Vagina (tissue), 2 donors: ENCODE measurements around the gene LSP1. TPM values are rescaled to one million over a fixed set of nuclear protein-coding genes. Genes with fewer than 3 reads are reported as not detected.

Source experiments
- DNase-seq, 2 donors: peaks; one replicate each; pipeline ENCODE4 v3.0.0-alpha.2; 2017; ENCODE audit errors: extremely low spot score in 2 of 2
- H3K27ac ChIP-seq: fragments of 200-600 bp; sonication (generic); one replicate; pipeline ENCODE4 v1.5.1; 2019
- H3K27me3 ChIP-seq: fragments of 200-600 bp; sonication (generic); one replicate; pipeline ENCODE4 v1.5.1; 2019
- H3K36me3 ChIP-seq, 2 donors: fragments of 200-600 bp; sonication (generic); one replicate each; pipeline ENCODE4 v1.5.1; 2017 to 2019
- H3K4me1 ChIP-seq: fragments of 200-600 bp; sonication (generic); one replicate; pipeline ENCODE4 v1.5.1; 2019
- H3K4me3 ChIP-seq, 2 donors: fragments of 200-600 bp; sonication (generic); 1 replicate in 1 of 2; 2 replicates in 1 of 2; pipeline ENCODE4 v1.5.1; 2016 to 2019
- H3K9me3 ChIP-seq: fragments of 200-600 bp; sonication (generic); one replicate; pipeline ENCODE4 v1.5.1; 2019
- POLR2A ChIP-seq, 2 donors: fragments of 450-650 bp; IDR thresholded peaks; one replicate each; pipeline ENCODE4 v1.6.1; 2017; ENCODE audit warnings: antibody characterized with exemption in 2 of 2, mild to moderate bottlenecking in 2 of 2, moderate library complexity in 2 of 2
- POLR2AphosphoS5 ChIP-seq, 2 donors: sonication (generic); formaldehyde crosslinking; IDR thresholded peaks; one replicate each; pipeline ENCODE4 v1.9.0; 2017; ENCODE audit warnings: antibody characterized with exemption in 2 of 2, mild to moderate bottlenecking in 2 of 2, low read depth in 1 of 2; ENCODE audit not compliant: insufficient read depth in 1 of 2
- intact Hi-C: fragments of 100-400 bp; cut with DNase I; formaldehyde crosslinking; loops from one replicate; pipeline ENCODE4 v1.15.1; 2023
- total RNA-seq: library from RNA; depleted of rRNA; stranded (reverse); fragments of >200 nt; gene quantifications from one replicate; pipeline ENCODE4 v1.2.3, GENCODE V29; 2016
- TF ChIP-seq, protein P1 (sequence below), 3 experiments: fragments of 450-650 bp in 2 of 3; fragments of 200-600 bp in 1 of 3; sonication (generic) in 1 of 3; IDR thresholded peaks; one replicate each; pipeline ENCODE4 v1.5.1; 2017 to 2019; ENCODE audit warnings: antibody characterized with exemption in 3 of 3, mild to moderate bottlenecking in 2 of 3, moderate library complexity in 2 of 3

Gene LSP1
- total RNA-seq, 1 donor from 2014 or later: 32.7 TPM

GRCh38 chr11:1879941-1880720, 27.2 kb downstream of the LSP1 start:
- Histone ChIP-seq H3K4me1 (peaks cover 79% of the 10 kb centered on the region), H3K36me3 (peaks cover 0 to 19% of the 10 kb centered on the region in 2 donors), H3K27ac (peak overlapping the region; percentile 96), H3K27me3 (no peaks in the 10 kb centered on the region), H3K4me3 (no peak overlapping the region), H3K9me3 (no peaks in the 10 kb centered on the region)
- intact Hi-C loops: loop anchor here (5.0 kb wide), 1 partner anchor 272 kb away; no protein-coding TSS in a partner anchor
- DNase-seq: peak in 1 of 2 donors; percentile 91
- TF ChIP-seq POLR2A (IDR thresholded peaks at IDR 0.05) (no peak), POLR2AphosphoS5 (IDR thresholded peaks at IDR 0.05; ENCODE audit: insufficient read depth in 1 of 2, low read depth in 1 of 2) (peak in 1 of 2 donors; percentile 66)
- TF ChIP-seq, protein P1, sequence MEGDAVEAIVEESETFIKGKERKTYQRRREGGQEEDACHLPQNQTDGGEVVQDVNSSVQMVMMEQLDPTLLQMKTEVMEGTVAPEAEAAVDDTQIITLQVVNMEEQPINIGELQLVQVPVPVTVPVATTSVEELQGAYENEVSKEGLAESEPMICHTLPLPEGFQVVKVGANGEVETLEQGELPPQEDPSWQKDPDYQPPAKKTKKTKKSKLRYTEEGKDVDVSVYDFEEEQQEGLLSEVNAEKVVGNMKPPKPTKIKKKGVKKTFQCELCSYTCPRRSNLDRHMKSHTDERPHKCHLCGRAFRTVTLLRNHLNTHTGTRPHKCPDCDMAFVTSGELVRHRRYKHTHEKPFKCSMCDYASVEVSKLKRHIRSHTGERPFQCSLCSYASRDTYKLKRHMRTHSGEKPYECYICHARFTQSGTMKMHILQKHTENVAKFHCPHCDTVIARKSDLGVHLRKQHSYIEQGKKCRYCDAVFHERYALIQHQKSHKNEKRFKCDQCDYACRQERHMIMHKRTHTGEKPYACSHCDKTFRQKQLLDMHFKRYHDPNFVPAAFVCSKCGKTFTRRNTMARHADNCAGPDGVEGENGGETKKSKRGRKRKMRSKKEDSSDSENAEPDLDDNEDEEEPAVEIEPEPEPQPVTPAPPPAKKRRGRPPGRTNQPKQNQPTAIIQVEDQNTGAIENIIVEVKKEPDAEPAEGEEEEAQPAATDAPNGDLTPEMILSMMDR (IDR thresholded peaks at IDR 0.05): no peak

DNA sequence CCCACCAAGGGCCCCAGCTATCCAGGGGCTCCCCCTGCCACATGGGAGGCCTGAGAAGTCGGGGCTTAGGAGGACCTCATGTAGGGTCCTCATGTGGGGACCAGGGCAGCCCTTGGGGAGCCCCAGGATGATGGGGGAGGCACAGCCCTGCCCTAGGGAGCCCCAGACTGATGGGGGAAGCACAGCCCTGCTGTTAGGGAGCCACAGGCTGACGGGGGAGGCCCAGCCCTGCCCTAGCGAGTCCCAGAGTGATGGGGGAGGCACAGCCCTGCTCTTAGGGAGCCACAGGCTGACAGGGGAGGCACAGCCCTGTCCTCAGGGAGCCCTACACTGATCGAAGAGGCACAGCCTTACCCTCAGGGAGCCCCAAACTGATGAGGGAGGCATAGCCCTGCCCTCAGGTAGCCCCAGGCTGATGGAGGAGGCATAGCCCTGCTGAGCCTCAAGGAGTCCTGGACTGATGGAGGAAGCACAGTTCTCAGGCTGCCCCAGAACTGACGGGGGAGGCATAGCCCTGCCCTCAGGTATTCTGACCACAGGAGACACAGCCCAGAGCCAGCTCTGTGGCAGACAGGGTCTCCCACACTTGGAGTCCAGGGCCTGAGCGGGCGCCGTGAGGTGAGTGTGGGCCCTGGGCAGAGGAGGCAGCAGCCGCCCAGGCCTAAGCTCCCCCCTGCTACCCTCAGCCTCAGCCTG, 28.0 kb downstream of the LSP1 start:
- no peaks in the 10 kb centered on the region for H3K27me3 ChIP-seq
- H3K9me3 ChIP-seq: no peaks in the 10 kb centered on the region
- peaks cover 72% of the 10 kb centered on the region for H3K4me1 ChIP-seq
- no peak overlapping the region for H3K4me3 ChIP-seq
- no peak for TF ChIP-seq POLR2A (IDR thresholded peaks at IDR 0.05)
- peak in 1 of 2 donors; percentile 37 for TF ChIP-seq POLR2AphosphoS5 (IDR thresholded peaks at IDR 0.05; ENCODE audit: insufficient read depth in 1 of 2, low read depth in 1 of 2)
- TF ChIP-seq, protein P1 (IDR thresholded peaks at IDR 0.05): no peak
- peak in 1 of 2 donors; percentile 89 for DNase-seq
- intact Hi-C loops: loop anchor here (5.0 kb wide), 1 partner anchor 271 kb away; no protein-coding TSS in a partner anchor
- H3K36me3 ChIP-seq: peaks cover 0 to 22% of the 10 kb centered on the region in 2 donors
- peak overlapping the region; percentile 96 for H3K27ac ChIP-seq

- peak overlapping the region; percentile 96 for H3K27ac ChIP-seq
- no peak overlapping the region for H3K4me3 ChIP-seq
- intact Hi-C loops: loop anchor here (5.0 kb wide), 1 partner anchor 271 kb away; no protein-coding TSS in a partner anchor
- no peaks in the 10 kb centered on the region for H3K9me3 ChIP-seq
- H3K36me3 ChIP-seq: peaks cover 0 to 26% of the 10 kb centered on the region in 2 donors
- TF ChIP-seq POLR2A (IDR thresholded peaks at IDR 0.05) (no peak), POLR2AphosphoS5 (IDR thresholded peaks at IDR 0.05; ENCODE audit: insufficient read depth in 1 of 2, low read depth in 1 of 2) (no peak)
- TF ChIP-seq, protein P1 (IDR thresholded peaks at IDR 0.05): no peak
- peaks cover 64% of the 10 kb centered on the region for H3K4me1 ChIP-seq
- DNase-seq: no peak
- H3K27me3 ChIP-seq: no peaks in the 10 kb centered on the region
Measured at GRCh38 chr11:1881442-1882264, 28.8 kb downstream of the LSP1 start.

DNA sequence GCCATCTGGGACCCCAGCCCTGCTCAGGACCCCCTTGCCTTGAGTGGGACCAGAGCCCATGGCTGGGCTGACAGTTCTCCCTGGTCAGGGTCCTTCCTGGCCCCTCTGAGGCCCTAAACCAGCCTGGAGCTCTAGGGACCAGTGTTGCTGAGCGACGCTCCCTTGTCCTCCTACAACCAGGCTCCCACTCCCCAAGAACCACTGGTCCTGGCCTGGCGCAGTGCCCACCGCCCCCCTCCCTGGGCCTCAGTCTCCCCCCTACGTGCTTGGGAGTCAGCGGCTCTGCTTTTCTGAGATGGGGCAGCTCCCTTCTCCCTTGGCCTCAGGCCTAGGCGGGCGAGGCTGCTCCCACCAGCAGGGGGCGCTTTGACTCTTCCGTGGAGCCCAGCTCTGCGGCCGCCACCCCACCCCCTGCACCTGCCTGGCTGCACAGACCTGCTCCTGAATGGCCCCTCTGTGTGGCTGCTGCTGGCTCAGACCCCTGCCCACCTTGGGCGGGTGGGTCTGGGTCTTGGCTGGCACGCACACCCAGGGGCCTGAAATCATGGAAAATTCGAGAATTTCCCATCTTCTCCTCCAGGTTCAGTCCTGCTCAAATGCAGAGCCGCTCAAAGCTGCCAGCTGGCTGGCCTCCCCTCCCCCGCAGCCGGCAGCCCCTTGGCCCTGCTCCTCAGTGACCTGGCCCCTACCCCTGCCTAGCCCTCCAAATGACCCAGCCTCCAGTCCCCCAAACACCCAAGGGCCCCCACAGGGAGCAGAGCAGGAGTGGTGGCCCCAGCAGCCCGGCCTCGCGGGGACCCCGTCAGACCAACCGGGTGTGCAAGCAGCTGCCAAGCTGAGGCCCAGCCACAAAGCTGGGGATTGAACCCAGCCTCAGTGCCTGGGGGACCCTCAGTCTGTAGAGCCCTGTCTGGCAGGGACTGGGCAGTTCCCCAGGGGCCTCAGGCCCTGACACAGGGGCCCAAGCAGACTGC, 29.7 kb downstream of the LSP1 start:
- H3K27ac ChIP-seq: peak overlapping the region; percentile 96
- H3K4me1 ChIP-seq: peaks cover 56% of the 10 kb centered on the region
- H3K4me3 ChIP-seq: no peak overlapping the region
- H3K9me3 ChIP-seq: no peaks in the 10 kb centered on the region
- TF ChIP-seq, protein P1 (IDR thresholded peaks at IDR 0.05): peak; percentile 84 to 94 (median 89)
- TF ChIP-seq POLR2AphosphoS5 (IDR thresholded peaks at IDR 0.05; ENCODE audit: insufficient read depth in 1 of 2, low read depth in 1 of 2) (peak; percentile 46), POLR2A (IDR thresholded peaks at IDR 0.05) (no peak)
- peak in 1 of 2 donors; percentile 91 for DNase-seq
- no peaks in the 10 kb centered on the region for H3K27me3 ChIP-seq
- H3K36me3 ChIP-seq: peaks cover 0 to 35% of the 10 kb centered on the region in 2 donors
- intact Hi-C loops: loop anchor here (5.0 kb wide), 1 partner anchor 270 kb away; no protein-coding TSS in a partner anchor
